T-helper 22 cell (primary cell): ENCODE data around the gene CDH4.

ENCODE experiments used
- DNase-seq: peaks from one replicate; pipeline ENCODE4 v3.0.0-alpha.2; 2020; ENCODE audit warnings: low read depth

The CDH4 gene

DNA sequence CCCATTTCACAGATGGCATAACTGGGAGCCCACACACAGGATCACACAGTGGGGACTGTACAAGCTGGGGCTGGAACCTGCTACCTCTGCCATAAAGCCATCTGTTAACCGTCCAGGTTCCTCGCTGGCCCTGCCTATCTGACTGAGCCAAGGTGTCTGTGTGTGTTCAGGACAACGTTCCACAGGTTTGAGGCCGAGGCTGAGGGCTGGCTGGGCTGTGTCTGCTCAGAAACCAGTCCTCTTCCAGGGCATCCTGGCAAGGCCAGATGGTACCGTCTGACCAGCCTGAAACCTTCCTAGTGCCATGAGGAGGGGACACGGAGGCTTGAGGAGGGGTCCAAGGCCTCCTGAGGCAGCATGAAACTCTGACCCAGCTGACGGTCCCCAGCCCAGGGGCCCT, 663.0 kb downstream of the CDH4 start:
- no peak for DNase-seq

- DNase-seq, result no peak
Measured at GRCh38 chr20:61916318-61916891, 664.3 kb downstream of the CDH4 start.

DNA sequence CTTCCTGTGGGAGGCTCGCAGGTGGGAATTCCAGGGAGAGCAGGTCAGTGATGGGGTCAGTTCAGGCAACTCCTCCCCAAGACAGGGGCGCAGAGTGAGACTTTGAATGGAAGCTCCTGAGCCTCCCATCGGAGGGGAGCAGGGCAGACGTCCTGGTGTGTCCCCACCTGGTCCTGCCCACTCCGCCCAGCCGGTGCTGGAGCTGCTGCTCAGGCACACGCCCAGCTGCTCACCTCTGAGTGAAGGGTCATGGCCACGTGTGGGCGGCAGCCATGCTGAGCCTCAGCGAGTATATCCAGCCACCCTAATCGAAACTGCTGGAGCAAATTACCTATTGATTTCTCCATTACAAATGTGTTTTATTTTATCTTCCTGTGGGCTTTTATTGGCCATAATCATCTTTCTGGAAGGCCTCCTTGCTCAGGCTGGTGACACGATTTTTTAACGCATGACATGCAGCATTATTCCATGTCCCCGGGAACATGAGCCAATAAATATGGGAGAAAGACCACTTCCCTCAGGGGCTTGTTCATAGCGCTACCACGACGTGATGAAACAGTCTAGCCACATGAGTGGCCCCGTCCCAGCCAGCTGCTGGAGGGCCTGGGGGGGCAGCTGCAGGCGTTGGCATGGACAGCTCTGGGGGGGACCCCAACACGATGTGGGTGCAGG, 665.5 kb downstream of the CDH4 start:
- DNase-seq, result no peak

GRCh38 chr20:61918548-61918947, 666.5 kb downstream of the CDH4 start:
- DNase-seq, result no peak

DNA sequence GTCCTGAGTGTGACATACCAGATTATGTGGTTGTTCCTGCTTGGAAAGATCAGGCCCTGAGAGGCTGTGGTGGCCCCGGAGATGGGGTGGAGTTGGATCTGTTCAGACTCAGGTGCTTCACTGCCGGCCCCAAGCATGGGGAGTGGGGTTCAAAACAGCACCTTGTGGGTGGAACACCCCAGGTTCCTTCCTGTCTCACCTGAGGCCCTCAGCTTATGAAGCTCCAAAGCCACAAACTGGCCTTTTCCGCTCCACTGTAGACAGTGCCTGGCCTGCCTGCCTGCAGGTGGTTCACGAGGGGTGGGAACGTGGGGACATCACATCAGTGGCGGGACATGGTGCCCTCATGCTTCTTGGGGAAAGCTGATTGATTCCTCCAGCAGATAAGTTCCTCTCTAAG, 667.2 kb downstream of the CDH4 start:
- no peak for DNase-seq

- DNase-seq, result no peak
Measured at GRCh38 chr20:61919675-61920365, 667.8 kb downstream of the CDH4 start.

DNA sequence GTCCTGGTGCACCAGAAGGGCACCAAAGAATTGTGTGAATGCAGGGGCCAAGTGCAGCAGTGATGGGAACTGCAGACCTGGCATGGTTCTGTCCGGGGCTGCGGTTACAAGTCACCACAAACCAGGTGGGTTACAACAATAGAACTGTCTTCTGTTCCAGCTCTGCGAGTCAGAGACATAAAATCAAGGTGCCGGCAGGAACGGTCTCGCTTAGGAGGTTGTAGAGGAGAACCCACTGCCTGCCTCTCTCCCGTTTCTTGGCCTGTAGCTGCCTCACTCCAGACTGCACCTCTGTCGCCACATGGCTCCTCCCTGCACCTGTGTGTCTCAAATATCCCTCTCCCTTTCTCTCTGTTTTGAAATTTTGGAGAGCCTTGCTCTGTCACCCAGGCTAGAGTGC, 670.4 kb downstream of the CDH4 start:
- no peak for DNase-seq

GRCh38 chr20:61922936-61923335, 670.9 kb downstream of the CDH4 start:
- no peak for DNase-seq

DNA sequence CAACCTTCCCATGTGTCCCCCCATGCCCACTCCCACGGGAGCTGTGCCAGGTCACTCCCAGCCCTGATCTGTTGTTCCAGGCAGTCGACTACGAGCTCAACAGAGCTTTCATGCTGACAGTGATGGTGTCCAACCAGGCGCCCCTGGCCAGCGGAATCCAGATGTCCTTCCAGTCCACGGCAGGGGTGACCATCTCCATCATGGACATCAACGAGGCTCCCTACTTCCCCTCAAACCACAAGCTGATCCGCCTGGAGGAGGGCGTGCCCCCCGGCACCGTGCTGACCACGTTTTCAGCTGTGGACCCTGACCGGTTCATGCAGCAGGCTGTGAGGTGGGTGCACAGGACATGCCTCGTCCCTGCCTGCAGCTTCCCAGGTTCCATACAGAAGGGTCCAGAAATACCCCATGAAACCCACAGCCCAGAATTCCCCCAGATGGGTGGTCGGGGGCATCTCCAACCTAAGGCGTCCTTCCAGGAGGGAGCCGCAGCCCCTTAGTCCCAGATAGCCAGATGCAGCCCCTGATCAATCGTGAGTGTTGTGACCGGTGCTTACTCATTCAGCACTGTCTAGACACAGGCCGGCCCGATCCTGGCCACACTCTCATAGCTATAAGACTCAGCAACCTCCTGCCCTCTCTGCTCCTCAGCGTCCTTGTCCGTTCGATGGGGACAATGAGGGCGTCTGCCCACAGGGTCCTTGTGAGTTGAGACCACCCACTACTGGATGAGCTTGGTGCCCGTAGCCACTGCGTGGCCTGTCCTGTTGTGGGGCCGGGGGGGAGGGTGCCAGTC, 671.5 kb downstream of the CDH4 start:
- DNase-seq, result no peak

DNA sequence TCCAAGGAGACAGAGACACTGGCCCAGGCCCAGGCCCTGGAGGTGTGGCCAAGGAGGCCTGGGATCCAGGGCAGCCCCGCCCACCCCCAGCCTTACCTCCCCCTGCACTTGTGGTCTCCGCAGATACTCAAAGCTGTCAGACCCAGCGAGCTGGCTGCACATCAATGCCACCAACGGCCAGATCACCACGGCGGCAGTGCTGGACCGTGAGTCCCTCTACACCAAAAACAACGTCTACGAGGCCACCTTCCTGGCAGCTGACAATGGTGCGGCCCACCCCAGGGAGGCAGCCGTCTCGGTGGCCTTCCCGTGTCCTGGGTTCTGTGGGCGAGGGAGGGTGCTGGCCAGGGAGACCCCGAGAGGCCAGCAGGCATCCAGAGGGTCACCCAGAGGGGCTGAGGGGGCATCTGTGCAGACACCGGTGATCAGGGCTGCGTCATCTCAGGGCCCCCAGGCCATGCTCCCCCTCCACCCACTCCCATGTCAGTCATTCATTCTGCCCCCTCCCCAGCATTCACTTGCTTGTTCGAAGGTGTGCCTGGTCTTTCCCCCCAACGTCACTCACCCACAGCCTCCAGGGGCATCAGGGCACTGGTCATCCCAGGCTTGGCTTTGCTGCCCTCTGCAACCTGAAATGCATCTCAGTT, 672.3 kb downstream of the CDH4 start:
- DNase-seq, result no peak

DNA sequence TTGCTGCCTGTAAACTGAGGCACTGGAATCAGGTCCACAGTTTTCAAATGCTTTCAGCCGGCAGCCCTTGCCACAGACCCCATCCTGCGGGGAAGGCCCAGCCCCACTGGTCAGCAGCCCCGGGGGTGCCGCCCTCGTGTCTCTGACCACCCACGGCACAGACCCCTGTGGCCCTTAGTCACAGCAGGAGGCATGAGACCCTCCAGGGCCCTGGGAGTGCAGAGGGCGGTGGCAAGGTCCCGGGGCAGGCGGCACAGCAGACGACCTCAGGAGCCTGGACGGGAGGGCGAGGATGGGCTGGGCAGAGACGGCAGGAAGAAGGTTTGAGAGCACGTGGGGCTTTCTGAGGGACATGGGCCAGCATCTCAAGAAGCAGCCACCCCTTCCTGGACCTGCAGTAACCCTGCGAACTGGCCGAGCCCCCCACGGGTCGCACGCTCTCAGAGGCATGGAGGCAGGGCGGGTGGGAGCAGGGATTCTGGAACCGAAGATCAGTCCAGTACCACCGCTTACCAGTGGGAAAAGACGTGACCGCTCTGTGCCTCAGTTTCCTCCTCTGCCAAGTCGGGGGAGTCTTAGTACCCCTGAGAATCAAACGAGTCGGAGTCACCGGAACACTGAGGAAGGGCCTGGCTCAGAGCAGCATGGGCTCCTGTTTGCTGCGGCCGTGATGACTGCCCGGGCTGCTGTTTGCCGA, 672.9 kb downstream of the CDH4 start:
- no peak for DNase-seq

DNA sequence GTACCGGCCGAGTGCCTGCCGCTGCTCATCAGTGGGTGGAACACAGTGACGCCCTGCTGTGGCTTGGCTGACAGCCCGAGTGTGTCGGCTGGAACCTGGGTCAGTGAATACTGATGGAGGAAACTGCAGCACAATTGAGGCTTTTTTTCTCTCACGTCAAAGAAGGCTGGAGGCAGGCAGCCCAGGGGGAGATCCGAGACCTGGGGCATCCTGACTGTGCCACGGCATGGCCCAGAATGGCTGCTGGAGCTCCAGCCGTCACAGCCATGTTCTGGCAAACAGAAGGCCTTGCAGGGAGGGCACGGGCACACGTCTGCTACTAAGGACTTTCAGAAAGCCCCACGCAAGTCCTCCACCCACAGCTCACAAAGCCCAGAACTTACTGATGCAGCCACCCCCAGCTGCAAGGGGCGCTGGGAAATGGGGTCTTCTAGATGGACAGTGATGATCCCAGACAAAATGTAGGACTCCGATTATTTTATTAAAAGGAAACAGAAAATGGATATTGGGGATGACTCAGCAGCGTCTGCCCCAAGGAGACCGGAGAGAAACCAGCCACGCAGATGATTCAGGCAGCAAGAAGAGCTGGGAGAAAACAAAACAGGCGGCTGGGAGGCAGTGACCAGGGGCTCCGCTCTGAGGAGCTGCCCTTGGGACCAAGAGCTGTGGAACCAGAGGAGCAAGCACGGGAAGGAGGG, 673.6 kb downstream of the CDH4 start:
- DNase-seq, result no peak

DNA sequence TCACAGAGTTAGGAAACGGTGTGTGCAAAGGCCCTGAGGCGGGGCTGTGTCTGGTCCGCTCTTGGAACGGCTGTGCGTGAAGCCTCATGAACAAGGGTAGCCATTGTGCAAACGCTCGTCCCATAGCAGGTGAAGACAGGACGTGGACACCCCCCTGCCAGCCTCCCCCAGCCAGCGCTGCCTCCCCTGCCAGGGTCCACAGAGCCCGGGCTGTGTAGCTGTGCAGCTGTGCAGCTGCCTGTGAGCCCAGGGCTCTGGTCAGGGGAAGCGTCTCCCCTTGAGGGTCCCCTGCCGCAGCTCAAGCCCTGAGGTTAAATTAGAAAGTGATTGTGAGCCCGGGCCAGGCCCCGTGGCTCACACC, 674.2 kb downstream of the CDH4 start:
- DNase-seq, result no peak

GRCh38 chr20:61926796-61927192, 674.7 kb downstream of the CDH4 start:
- no peak for DNase-seq

- no peak for DNase-seq
Measured at GRCh38 chr20:61927193-61927825, 675.2 kb downstream of the CDH4 start.

- no peak for DNase-seq
Measured at GRCh38 chr20:61927826-61928541, 675.9 kb downstream of the CDH4 start.

DNA sequence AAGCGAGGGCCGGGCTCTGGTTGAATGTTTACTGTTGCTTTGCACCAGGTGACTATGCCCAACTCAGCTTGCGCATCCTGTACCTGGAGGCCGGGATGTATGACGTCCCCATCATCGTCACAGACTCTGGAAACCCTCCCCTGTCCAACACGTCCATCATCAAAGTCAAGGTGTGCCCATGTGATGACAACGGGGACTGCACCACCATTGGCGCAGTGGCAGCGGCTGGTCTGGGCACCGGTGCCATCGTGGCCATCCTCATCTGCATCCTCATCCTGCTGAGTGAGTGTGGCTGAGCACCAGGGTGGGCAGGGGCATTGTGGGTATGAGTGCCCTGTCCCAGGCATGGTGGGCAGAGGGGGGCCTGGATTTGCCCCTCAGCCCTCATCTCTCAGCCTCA, 677.5 kb downstream of the CDH4 start:
- no peak for DNase-seq

DNA sequence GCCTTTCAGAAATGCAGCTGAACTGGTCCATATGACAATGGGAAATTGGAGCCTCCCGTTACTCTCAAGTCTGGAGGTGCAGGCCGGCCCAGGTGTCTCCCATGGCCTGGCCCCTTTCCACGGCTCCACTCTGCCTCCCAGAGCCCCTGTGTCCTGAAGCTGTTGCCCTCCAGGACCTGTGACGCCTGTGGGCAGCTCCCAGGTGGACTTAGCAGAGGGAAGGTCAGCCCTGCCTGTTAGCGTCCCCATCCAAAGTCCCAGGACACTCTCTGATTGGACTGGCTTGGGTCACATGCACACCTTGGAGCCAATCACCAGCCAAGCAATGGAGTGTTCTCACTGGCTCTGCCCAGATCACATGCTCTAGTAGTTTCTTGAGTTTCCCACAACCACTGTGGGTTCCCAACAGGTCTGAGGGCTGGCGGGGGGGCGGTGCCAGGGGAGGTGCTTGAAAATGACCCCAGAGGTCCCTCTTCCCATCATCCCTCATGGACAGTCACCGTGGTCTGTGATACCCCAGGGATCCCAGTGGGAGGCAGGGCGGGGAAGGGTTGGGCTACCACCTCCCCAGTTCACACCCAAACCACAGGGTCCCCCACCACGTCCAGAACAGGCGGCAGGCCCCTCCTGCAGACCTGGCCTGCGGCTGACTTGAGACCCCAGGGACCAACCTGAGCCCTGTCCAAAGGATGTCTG, 678.1 kb downstream of the CDH4 start:
- no peak for DNase-seq

DNA sequence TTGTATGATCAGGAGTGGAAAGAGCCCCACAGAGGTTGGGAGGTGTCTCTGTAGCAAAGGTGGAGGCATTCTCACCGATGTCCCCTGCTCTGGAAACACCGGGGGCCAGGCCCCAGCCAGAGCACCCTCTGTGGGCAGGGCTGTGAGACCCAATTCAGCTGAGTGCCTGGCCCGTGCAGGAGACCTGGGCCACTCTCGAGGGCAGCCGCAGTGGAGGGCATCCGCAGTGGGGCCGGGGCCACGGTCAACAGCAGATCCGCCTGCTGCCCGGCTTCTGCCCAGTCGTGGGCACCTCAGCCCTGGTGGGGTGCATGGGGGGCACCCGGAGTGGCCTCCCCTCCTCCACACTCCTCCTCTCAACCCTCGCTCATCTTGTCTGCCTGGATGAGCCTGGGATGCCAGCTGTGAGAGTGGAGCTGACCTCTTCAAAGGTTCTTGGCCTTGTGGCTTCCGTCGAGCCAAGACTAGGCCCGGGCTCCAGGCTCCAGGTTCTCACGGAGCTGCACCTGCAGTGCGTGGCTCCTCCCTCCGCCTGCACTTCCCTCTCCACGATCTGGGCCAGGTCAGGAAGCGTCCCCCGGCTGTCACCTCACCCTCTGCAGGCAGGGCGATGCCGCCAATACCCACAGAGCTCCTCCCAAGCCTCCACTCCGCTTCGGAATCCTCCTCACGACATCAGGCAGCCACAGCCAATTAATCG, 678.9 kb downstream of the CDH4 start:
- no peak for DNase-seq
